Stimulated activated naive CD8-positive, alpha-beta T cell treated with anti-CD3 and anti-CD28 coated beads, Interleukin-15, Interleukin-2, amounts not matched to agents 100 ng/mL and 50 ng/mL, for 24 hours (primary cell): Measurements from ENCODE around the gene ZFP62.
A peak's percentile ranks its signal among the peaks of the same experiment; 100 is the strongest.

Experiments used
- H3K27ac Mint-ChIP-seq: one replicate; pipeline ENCODE4 v1.8.0; 2021; ENCODE audit warnings: mild to moderate bottlenecking, mixed read lengths
- H3K27me3 Mint-ChIP-seq: one replicate; pipeline ENCODE4 v1.8.0; 2021; ENCODE audit warnings: mixed read lengths
- H3K36me3 Mint-ChIP-seq: one replicate; pipeline ENCODE4 v1.8.0; 2021; ENCODE audit warnings: low read depth, mixed read lengths
- H3K4me1 Mint-ChIP-seq: one replicate; pipeline ENCODE4 v1.8.0; 2021; ENCODE audit warnings: low read depth, mixed read lengths
- H3K4me3 Mint-ChIP-seq: one replicate; pipeline ENCODE4 v1.8.0; 2021; ENCODE audit warnings: mild to moderate bottlenecking, mixed read lengths
- H3K9me3 Mint-ChIP-seq: one replicate; pipeline ENCODE4 v1.8.0; 2021; ENCODE audit warnings: mixed read lengths

The ZFP62 gene

GRCh38 chr5:180852495-180852894 lies 8.6 kb downstream of the ZFP62 start:
- Mint-ChIP-seq H3K27me3 (no peaks in the 10 kb centered on the region), H3K27ac (no peak overlapping the region), H3K4me1 (no peaks in the 10 kb centered on the region), H3K36me3 (peaks cover 80% of the 10 kb centered on the region), H3K4me3 (no peak overlapping the region), H3K9me3 (peaks cover 24% of the 10 kb centered on the region)

- Mint-ChIP-seq H3K36me3 (peaks cover 84% of the 10 kb centered on the region), H3K27me3 (no peaks in the 10 kb centered on the region), H3K4me1 (no peaks in the 10 kb centered on the region), H3K9me3 (peaks cover 26% of the 10 kb centered on the region), H3K4me3 (no peak overlapping the region), H3K27ac (no peak overlapping the region)
These were observed 10.5 kb downstream of the ZFP62 start for GRCh38 chr5:180850434-180851078.

GRCh38 chr5:180849827-180850226 lies 11.2 kb downstream of the ZFP62 start:
- H3K36me3 Mint-ChIP-seq = peaks cover 81% of the 10 kb centered on the region
- no peak overlapping the region for H3K27ac Mint-ChIP-seq
- H3K9me3 Mint-ChIP-seq = peaks cover 26% of the 10 kb centered on the region
- no peaks in the 10 kb centered on the region for H3K4me1 Mint-ChIP-seq
- H3K27me3 Mint-ChIP-seq = no peaks in the 10 kb centered on the region
- no peak overlapping the region for H3K4me3 Mint-ChIP-seq

- Mint-ChIP-seq H3K4me1 (no peaks in the 10 kb centered on the region), H3K9me3 (peaks cover 26% of the 10 kb centered on the region), H3K27ac (no peak overlapping the region), H3K4me3 (no peak overlapping the region), H3K27me3 (no peaks in the 10 kb centered on the region), H3K36me3 (peaks cover 81% of the 10 kb centered on the region)
These were observed 12.2 kb downstream of the ZFP62 start for GRCh38 chr5:180848878-180849277.

GRCh38 chr5:180848265-180848664 lies 12.8 kb downstream of the ZFP62 start:
- Mint-ChIP-seq H3K36me3 (peaks cover 76% of the 10 kb centered on the region), H3K4me3 (no peak overlapping the region), H3K27ac (no peak overlapping the region), H3K27me3 (no peaks in the 10 kb centered on the region), H3K9me3 (peaks cover 26% of the 10 kb centered on the region), H3K4me1 (no peaks in the 10 kb centered on the region)

GRCh38 chr5:180847026-180847425 lies 14.1 kb downstream of the ZFP62 start:
- no peak overlapping the region for H3K4me3 Mint-ChIP-seq
- no peaks in the 10 kb centered on the region for H3K27me3 Mint-ChIP-seq
- H3K27ac Mint-ChIP-seq = no peak overlapping the region
- peaks cover 26% of the 10 kb centered on the region for H3K9me3 Mint-ChIP-seq
- no peaks in the 10 kb centered on the region for H3K4me1 Mint-ChIP-seq
- H3K36me3 Mint-ChIP-seq = peaks cover 65% of the 10 kb centered on the region

GRCh38 chr5:180844858-180845257 lies 16.2 kb downstream of the ZFP62 start:
- H3K4me3 Mint-ChIP-seq = no peak overlapping the region
- H3K27ac Mint-ChIP-seq = no peak overlapping the region
- H3K36me3 Mint-ChIP-seq = peaks cover 44% of the 10 kb centered on the region
- H3K27me3 Mint-ChIP-seq = no peaks in the 10 kb centered on the region
- no peaks in the 10 kb centered on the region for H3K4me1 Mint-ChIP-seq
- H3K9me3 Mint-ChIP-seq = peaks cover 12% of the 10 kb centered on the region

- H3K27ac Mint-ChIP-seq = no peak overlapping the region
- no peak overlapping the region for H3K4me3 Mint-ChIP-seq
- H3K36me3 Mint-ChIP-seq = peaks cover 39% of the 10 kb centered on the region
- peaks cover 7% of the 10 kb centered on the region for H3K9me3 Mint-ChIP-seq
- H3K27me3 Mint-ChIP-seq = no peaks in the 10 kb centered on the region
- H3K4me1 Mint-ChIP-seq = no peaks in the 10 kb centered on the region
These were observed 16.6 kb downstream of the ZFP62 start for GRCh38 chr5:180844432-180844831.

GRCh38 chr5:180839935-180840334 lies 21.1 kb downstream of the ZFP62 start:
- Mint-ChIP-seq H3K9me3 (no peaks in the 10 kb centered on the region), H3K36me3 (peaks cover 21% of the 10 kb centered on the region)

GRCh38 chr5:180839227-180839626 lies 21.8 kb downstream of the ZFP62 start:
- Mint-ChIP-seq H3K27ac (no peak overlapping the region), H3K9me3 (no peaks in the 10 kb centered on the region), H3K4me3 (no peak overlapping the region), H3K36me3 (peaks cover 28% of the 10 kb centered on the region), H3K27me3 (no peaks in the 10 kb centered on the region), H3K4me1 (peaks cover 7% of the 10 kb centered on the region)

More at GRCh38 chr5:180839935-180840334, 21.1 kb downstream of the ZFP62 start:
- Mint-ChIP-seq H3K27ac (no peak overlapping the region), H3K27me3 (no peaks in the 10 kb centered on the region), H3K4me3 (no peak overlapping the region), H3K4me1 (peaks cover under 1% of the 10 kb centered on the region)

GRCh38 chr5:180837478-180837877 lies 23.6 kb downstream of the ZFP62 start:
- Mint-ChIP-seq H3K4me3 (no peak overlapping the region), H3K27me3 (no peaks in the 10 kb centered on the region), H3K4me1 (peaks cover 23% of the 10 kb centered on the region), H3K27ac (no peak overlapping the region), H3K36me3 (peaks cover 33% of the 10 kb centered on the region), H3K9me3 (no peaks in the 10 kb centered on the region)

- H3K36me3 Mint-ChIP-seq = peaks cover 47% of the 10 kb centered on the region
- no peaks in the 10 kb centered on the region for H3K27me3 Mint-ChIP-seq
- no peaks in the 10 kb centered on the region for H3K9me3 Mint-ChIP-seq
- H3K4me1 Mint-ChIP-seq = peaks cover 47% of the 10 kb centered on the region
- peak overlapping the region; percentile 93 for H3K4me3 Mint-ChIP-seq
- peak overlapping the region; percentile 97 for H3K27ac Mint-ChIP-seq
These were observed 28.4 kb downstream of the ZFP62 start for GRCh38 chr5:180832638-180833068.

- Mint-ChIP-seq H3K27me3 (no peaks in the 10 kb centered on the region), H3K4me3 (peak overlapping the region; percentile 93), H3K9me3 (no peaks in the 10 kb centered on the region), H3K4me1 (peaks cover 50% of the 10 kb centered on the region), H3K36me3 (peaks cover 39% of the 10 kb centered on the region), H3K27ac (peak overlapping the region; percentile 97)
These were observed 29.7 kb downstream of the ZFP62 start for GRCh38 chr5:180831139-180832093.

GRCh38 chr5:180830253-180831138 lies 30.6 kb downstream of the ZFP62 start:
- Mint-ChIP-seq H3K4me3 (peak overlapping the region; percentile 93), H3K27ac (peak overlapping the region; percentile 97), H3K9me3 (no peaks in the 10 kb centered on the region), H3K36me3 (peaks cover 34% of the 10 kb centered on the region), H3K4me1 (peaks cover 59% of the 10 kb centered on the region), H3K27me3 (no peaks in the 10 kb centered on the region)
